ENCODE measurements around the gene CFAP97.
"Not testable (repeated sequence)": the region's sequence is repeated elsewhere in the genome, so short reads cannot be mapped to it uniquely, and the experiment has no call there.

The CFAP97 gene

DNA sequence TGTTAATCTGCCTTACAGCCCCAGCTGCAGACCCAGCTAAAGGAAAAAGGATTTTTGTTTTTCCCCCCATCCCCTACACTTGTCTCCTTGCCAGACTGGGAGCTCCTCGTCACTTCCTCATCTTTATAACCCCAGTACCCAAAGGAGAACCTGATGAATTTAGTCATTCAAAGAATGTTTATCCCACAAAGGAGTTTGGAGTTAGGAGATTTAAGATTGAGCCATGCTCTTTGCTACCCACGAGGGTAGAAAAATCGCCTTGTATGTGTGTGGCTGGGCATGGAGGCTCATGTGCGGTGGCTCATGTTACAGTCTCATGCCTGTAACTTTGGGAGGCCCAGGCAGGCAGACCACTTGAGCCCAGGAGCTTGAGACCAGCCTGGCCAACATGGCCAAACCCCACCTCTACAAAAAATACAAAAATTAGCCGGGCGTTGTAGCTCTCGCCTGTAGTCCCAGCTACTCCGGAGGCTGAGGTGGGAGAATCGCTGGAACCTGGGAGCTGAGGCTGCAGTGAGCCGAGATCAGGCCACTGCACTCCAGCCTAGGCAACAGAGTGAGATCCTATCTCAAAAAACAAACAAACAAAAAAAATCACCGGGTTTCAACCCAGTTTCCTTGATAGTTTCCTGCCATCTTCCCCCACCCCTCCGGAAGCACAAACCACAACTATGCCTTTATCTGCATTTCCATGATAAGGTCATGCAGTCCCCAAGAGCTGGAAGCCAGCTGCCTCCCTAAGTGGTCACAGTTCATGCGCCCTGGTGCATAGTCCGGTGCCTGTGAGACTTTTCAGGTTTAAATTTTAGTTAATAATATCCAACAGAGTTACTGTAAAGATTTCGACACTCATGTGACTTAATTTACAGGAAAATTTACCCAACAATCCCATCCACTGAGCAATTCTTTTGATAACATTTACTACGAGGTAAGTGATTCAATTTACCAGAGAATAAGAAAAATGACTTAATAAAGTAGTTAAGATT, 1.5 kb downstream of the CFAP97 start:
- no peak for DNase-seq (ENCODE audit: low spot score)

DNA sequence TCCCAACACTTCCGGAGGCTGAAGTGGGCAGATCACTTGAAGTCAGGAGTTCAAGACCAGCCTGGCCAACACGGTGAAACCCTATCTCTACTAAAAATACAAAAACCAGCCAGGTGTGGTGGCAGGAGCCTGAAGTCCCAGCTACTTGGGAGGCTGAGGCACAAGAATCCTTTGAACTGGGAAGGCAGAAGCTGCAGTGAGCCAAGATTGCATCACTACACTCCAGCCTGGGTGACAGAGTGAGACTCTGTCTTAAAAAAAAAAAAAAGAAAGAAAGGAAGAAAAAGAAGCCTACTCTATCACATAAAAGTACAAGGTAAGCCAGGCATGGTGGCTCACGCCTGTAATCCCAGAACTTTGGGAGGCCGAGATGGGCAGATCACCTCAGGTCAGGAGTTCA, 5.6 kb downstream of the CFAP97 start:
- not testable (repeated sequence) for DNase-seq (ENCODE audit: low spot score)

DNA sequence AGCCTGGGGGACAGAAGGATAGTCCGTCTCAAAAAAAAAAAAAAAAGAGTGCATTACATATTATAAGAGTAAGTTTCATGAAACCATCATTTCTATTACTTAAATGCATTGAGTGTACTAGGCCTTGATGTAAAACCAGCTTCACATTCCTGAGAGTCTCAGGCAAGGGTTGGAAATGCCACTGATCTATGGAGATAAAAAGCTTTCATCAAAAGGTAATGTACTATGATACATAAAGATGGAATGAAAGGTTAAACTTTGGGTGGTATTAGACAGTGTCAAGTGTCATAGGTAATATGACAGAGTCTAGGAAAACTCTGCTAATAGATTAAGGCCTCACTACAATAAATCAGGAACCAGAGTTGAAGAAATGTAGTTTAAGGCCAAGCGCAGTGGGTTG, 7.4 kb downstream of the CFAP97 start:
- no peak for DNase-seq (ENCODE audit: low spot score)

DNA sequence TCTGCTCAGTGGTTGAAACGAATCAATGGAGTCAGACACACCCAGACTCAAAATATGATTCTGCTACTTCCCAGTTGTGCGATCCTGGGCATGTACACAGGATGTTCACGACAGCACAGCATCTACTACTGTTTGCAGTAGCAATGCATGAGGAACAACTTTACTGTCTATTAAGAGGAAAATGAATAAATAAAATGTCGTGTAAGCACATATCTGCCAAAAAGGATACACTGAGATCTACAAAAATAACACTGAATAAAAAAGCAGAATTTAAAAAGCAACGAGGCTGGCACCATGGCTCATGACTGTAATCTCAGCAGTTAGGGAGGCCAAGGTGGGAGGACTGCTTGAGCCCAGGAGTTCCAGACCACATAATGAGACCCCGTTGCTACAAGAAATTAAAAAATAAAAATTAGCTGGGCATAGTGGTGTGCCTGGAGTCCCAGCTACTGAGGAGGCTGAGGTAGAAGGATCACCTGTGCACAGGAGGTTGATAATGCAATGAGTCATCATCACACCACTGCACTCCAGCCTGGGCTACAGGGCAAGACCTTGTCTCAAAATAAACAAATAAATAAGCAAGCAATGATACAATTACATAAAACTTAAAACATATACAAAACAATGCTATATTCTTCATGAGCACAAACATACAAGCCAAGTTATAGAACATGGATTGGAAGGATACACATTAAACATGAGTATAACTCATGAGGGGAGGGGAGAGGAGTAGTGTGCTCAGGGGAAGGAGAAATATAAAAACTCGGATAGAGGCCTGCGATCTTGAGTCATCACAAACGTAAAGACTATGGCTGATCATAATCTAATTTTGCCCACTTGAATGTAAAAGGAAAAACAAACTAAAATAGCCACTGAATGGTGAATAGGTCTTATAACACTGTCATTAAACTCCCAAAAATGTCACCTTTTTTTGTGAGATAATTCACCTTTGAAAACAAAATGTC, 8.6 kb downstream of the CFAP97 start:
- no peak for DNase-seq (ENCODE audit: low spot score)

DNA sequence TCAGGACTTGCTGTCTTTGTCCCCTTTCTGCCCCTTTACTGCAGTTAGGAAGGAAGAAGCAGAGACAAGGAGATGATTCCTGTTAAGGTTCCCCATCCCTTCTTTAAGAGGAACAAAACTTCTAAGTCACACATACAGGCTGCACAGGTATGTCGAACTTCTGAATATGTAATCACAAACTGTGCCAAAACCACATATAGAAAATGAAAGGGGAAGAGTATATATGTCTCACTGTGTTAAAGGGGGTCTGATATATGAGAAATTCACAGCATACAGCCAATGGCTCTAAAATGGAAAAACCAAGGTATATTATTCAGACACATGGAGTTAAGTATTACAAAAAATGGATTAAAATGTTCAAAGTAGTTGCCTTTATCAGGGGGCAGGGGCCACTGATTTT, 11.7 kb downstream of the CFAP97 start:
- DNase-seq (ENCODE audit: low spot score): no peak

DNA sequence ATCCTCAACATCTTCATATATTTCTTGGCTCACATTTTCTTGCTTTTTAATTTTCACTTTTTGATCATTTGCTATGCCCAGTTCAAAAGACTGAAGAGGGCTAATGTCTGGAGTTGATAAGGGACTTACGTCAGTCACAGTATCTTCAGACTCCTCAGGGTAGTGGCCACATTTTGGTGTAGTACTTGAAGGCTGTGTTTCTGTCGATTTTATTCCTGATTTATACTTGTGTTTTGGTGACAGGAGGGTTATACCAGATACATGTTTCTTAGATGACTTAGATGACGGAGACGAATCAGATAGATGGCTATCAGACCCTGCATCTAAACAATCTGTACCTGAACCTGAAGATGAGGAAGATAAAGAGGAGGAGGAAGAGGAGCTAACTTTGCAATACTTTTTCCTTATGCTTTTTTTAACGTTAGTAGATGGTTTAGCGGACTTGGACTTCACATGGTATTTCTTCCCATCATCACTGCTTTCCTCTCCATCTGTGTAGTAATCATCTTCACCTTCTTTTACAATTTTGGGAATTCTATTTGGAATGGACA, 13.4 kb downstream of the CFAP97 start:
- DNase-seq (ENCODE audit: low spot score): no peak

DNA sequence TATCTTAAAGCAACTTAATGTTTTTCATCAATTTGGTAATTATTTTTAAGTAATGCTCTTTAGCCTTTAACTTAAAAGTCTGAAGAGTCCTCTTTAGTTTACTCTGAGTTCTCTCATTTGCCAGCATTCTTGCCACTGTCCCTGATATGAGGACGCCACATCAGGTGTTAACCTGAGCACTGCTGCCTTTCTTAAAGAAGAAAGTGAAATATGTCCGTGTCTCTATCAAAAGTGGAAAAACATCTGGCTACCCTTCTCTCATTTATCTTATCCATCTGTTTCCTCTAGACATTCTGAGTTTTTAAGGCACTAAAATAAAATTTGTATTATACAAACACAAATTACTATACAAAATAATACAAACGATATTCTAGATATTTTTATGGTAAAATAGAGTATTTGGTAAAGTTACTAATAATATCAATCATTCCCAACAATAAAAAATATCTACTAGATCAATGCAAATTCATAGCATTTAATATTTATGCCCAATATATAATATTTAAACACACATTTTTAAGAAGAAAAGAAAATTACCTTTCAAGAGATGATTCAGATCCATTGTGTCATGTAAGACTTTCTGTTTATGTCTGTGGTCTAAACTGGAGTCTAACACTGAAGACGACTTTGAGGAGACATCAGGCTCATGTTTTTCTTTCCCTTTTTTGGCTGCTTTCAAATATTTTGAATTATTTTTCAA, 14.0 kb downstream of the CFAP97 start:
- no peak for DNase-seq (ENCODE audit: low spot score)

DNA sequence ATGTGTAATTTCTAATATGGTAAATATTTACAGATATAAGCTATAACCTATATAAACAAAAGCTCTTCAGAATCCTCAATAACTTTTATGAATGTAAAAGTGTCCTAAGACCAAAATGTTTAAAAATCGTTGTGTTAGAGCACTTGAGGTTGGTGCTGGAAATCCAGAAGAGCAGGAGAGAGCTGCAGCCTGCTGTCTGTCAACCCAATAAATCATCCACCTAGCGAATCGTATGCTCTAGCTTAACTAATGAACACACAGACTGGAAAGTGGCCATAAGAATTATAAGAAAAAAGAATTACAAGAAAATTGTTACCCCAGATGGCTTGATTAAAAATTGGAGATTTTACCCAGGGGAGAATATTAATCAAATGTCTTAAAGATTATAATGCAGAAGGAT, 17.0 kb downstream of the CFAP97 start:
- DNase-seq (ENCODE audit: low spot score): no peak

DNA sequence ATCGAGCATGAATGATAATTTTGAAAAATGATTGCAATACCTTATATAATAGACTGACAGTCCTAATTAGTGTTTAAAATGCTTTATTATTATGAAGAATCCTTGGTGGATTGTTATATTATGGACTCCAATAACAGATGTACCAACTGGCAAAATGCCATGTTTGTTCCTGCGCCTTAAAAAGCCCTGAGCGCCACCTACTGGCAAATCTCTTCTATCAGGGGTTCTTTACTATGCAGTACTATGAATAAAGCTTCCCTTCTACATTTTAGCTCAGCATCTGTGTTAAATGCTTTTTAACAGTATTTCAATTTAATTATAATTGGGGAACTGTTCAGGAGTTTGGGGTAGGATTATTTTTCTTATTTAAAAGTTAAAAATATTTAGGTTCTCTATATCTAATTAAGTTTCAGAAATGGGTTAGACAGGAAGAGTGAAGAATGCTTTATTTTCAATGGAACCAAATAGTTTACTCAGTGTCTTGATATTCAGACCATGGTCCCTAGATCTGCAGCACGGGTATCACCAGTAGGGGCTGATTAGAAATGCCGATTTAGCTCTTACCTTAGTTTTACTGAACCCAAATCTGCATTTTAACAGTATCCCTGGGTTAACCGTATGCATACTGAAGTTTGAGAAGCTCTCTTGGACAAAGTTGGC, 20.0 kb downstream of the CFAP97 start:
- peak; percentile 88 for DNase-seq (ENCODE audit: low spot score)

DNA sequence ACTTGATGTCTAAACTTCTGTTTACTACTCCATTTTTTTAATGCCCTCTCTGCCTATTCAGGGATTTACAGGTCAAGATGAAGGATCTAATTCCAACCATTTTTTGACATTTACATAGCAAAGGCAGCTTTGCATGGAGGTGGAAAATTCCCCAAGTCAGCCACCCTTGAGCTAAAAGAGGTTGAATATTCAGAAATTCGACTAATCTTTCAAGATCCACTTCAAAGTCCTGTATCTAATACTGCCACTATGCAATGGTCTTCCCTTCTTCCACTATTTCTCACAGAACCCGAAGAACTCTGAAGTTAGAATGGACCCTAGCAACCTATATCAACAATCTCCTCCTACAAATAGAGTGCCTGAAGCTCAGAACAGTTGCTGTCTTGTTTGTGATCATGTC, 21.6 kb downstream of the CFAP97 start:
- no peak for DNase-seq (ENCODE audit: low spot score)

DNA sequence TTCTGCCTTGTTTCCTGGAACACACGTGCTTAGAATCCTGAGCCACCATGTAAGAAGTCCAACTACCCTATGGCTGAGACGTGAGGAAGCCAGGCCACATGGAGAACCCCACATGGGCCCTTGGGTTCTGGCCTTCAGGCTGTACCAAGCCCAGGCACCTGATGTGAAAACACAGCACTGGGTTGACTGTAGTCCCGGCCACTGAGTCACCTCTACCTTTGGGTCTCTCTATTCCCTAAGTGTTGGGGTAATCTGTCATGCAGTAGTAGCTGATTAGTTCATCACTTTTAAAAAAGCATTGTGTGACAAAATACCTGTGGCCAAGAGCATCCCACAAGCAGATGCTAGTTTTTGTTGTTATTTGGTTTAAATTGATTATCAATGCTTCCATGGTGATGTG, 24.3 kb downstream of the CFAP97 start:
- DNase-seq (ENCODE audit: low spot score): no peak

DNA sequence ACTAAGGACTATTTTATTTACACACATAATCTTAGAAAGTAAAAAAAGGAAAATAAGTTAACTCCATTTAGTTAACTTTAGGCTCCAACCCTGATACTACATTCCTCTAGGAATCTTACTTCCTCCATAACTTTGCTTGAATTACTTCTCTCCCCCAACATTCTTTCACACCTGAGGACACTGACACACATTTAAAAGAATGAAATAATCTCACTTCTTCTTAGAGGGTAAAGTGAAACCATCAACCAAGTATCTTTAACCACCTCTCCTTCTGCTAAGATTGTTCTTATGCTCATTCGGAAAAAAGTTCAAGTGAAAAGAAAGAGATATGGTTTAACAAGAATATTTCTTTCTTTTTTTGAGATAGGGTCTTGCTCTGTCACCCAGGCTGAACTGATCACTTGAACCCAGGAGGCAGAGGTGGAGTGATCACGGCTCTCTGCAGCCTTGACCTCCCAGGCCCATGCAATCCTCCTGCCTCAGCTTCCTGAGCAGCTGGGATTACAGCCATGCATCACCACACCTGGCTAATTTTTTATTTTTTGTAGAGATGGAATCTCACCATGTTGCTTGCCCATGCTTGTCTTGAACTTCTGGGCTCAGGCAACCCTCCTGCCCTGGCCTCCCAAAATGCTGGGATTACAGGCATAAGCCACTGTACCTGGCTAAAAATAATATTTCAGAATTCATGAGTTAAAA, 32.3 kb downstream of the CFAP97 start:
- no peak for DNase-seq (ENCODE audit: low spot score)

DNA sequence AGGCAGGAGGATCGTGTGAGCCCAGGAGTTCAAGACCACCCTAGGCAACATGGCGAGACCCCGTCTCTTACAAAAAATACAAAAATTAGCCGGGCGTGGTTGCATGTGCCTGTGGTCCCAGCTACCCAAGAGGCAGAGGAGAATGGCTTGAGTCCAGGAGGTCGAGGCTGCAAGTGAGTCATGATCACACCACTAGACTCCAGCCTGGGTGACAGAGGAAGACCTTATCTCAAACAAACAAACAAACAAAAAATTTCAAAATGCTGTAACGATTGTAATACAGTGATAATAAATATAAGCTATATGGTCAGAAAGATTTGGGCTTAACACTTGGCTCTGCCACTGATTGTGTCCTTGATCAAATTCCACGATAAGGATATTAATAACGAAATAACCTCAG, 36.6 kb downstream of the CFAP97 start:
- no peak for DNase-seq (ENCODE audit: low spot score)

DNA sequence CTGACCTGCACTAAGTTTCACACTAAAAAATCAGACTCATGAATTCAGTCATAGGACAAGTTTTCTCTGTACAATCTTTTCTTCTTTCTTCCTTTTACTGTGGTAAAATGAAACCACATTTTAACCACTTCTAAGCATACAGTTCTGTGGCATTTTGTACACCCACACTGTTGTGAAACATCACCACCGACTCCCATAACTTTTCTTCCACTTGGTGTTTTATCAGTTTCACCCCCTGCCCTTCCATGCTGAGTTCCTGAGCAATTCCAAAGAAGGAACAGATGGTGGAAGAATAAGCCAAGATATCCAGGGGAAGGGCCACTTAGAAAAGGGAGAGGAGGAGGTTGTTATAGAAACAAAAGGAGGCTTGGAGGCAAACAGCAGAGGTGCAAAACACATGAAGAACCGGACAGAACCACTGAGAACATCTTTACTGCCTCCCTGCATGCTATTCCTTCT, 38.2 kb downstream of the CFAP97 start:
- DNase-seq (ENCODE audit: low spot score): no peak

DNA sequence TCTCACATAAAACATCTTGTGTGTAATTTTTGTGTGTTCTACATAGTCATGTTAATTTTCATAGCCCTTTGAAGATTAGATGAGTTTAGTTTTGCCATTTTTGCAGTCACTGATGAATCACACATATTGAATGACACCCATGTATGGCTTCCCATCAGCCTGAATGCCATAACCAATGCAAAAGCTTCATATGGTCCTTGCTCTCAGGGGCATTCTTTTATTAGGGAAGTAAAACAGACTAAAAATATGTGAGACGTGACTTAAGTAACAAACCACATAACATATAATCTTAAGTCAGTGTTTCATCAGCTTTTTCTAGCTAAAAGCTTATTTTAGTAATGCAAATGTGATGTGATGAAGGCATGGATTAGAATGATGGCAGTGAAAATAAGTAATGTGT, 52.5 kb downstream of the CFAP97 start:
- no peak for DNase-seq (ENCODE audit: low spot score)

DNA sequence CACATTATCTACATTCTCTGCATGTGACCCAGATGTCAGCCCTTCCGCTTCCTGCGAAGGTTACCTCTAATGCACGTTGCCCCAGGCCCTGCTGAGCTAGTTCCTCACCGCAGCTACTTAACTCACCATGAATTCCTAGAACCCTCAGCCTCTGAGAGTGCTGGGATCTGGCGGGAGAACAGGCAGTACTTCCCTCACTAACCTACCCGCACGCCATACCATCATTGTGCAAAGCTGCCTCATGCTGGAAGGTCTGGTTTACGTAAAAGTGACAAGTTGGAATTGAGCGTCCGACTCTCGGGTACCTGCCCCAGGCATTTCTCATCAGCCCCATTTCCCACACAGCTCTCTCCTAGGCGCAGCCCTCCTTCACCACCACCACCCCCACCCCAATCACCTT, 54.4 kb downstream of the CFAP97 start:
- DNase-seq (ENCODE audit: low spot score): no peak

DNA sequence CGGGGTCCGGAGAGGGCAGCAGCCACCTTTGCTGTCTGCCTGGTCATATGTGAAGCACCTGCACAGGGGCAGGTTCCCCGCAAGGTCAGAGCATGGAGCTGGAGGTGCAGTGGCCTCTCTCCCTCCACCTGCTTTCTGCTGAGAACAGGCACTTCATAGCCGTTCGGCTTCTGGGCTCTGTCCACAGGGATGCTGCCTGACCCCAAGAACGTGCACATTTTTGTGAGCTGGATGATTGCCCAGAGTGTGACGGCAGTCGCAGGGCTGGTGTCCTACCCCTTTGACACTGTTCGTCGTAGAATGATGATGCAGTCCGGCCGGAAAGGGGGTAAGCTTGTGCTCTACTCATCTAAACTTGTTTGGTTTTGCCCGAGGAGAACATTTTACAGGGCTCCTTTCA, 58.2 kb downstream of the CFAP97 start:
- no peak for DNase-seq (ENCODE audit: low spot score)

DNA sequence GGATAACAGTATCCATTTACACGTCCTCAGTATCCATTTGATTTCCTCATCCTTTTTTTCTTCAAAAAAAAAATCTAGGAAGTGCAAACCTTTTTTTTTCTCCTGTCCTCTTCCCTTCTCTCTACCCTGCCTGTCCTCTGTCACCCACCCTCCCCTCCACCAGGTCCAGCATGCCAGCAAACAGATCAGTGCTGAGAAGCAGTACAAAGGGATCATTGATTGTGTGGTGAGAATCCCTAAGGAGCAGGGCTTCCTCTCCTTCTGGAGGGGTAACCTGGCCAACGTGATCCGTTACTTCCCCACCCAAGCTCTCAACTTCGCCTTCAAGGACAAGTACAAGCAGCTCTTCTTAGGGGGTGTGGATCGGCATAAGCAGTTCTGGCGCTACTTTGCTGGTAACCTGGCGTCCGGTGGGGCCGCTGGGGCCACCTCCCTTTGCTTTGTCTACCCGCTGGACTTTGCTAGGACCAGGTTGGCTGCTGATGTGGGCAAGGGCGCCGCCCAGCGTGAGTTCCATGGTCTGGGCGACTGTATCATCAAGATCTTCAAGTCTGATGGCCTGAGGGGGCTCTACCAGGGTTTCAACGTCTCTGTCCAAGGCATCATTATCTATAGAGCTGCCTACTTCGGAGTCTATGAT, 59.1 kb downstream of the CFAP97 start:
- peak; percentile 43 for DNase-seq (ENCODE audit: low spot score)

DNA sequence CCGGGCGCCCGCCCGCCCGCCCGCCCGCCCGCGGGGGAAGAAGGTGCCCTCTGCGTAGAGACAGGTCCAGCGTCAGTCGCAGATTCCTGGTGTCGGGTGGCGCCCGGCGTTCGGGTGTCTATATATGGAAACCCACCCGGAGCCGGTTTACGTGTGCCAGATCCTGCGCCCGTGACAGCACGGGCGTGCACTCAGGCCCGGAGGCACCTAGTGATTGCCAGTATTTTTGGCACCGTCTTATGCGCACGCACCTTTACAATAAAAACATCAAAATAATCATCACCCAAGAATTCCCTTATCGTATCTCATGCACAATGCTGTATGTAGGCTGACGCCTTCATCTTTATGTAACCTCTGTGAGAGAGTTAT, 60.2 kb downstream of the CFAP97 start:
- peak; percentile 23 for DNase-seq (ENCODE audit: low spot score)

Data from globus pallidus (tissue), 1 donor.